ENCODE results near the gene CMYA5. TPM values are rescaled to one million over a fixed set of nuclear protein-coding genes. Genes with fewer than 3 reads are reported as not detected.
"Not testable (repeated sequence)": the region's sequence is repeated elsewhere in the genome, so short reads cannot be mapped to it uniquely, and the experiment has no call there.

The CMYA5 gene
- 0.02 and 0.16 TPM in 2 replicates for total RNA-seq (2014; rRNA removed; shearing (Covaris generic))

DNA sequence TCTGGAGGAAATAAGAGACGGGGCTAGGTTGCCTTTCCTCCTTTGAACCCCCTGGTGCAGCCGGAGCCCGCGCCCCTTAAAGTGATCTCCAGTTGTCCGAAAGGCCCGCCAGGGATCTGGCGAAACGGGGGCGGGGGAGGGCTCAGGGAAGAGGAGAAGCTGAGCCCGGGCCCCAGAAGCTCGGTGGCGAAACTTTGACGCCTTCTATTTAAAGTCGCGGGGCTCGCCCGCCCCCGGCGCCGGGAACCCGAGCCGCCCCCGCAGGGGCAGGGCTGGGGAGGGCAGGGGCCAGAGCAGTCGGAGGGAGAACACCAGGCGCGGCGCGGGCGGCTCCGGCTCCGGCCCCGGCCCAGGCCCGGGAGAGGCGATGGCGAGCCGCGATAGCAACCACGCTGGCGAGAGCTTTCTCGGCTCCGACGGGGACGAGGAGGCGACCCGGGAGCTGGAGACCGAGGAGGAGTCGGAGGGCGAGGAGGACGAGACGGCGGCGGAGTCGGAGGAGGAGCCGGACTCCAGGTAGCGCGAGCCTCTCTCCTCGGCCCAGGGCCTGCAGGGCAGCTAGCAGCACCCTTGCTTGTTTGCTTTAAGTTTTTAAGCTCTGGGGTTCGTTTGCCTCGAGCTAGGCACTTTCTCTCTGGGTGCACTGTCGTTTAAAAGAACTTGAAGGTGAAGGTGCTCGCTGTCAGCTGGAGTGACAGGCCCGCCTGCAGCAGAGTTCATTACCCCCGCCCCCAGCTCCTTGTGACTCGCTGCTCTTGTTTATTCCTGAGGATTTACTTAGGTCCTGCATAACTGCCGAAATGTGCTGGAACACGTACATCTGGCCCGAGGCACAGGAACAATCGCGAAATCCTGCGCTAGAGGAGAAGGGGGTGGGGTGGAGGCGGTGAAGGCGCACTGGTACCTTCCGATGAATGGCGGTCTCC is at the start of gene CMYA5:
TSS of gene CMYA5 (plus strand) at position 296 of the 926 bp plus-strand sequence. CDS start at position 368, 72 bp downstream.
- no peak for DNase-seq (ENCODE audit: low spot score)

DNA sequence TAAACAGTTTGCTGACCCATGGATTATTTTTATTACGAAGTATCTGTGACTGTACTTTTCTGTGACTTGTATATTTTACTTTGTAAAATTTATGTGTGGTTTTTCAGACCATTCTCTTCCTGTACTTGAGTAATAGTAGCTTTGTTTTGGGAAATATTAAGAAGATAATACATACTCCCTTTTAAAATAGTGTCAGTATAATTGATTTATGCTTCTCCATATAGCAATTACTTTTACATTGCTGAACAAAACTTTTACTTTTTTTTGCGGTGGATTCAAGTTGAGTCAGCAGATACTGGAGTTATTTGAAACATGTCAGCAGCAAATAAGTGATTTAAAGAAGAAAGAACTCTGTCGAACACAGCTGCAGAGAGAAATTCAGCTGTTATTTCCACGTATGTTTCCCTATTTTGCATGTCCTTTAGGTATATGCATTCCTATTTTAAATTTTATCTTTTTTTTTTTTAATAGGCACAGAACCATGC is 49.0 kb upstream of the CMYA5 start:
- DNase-seq (ENCODE audit: low spot score): no peak

DNA sequence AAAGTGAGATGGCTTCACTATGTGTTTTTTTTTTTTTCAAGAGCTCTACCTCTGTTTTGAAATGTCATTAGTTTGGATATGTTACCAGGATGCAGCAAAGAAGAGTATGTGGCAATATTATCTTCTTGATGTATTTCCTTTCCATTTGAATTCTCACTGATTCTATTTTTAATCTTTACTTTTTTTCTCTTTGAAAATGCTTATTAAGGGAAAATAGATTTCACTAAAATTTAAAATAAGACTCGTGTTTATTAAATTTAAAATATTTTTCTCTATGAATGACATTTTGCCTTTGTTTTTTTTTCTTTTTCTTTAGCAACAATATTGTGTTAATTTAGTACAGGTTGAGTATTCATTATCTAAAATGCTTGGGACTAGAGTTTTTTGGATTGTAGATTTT is 48.2 kb upstream of the CMYA5 start:
- DNase-seq (ENCODE audit: low spot score): no peak

- no peak for DNase-seq (ENCODE audit: low spot score)
Measured at GRCh38 chr5:79642210-79642609, 47.4 kb upstream of the CMYA5 start.

DNA sequence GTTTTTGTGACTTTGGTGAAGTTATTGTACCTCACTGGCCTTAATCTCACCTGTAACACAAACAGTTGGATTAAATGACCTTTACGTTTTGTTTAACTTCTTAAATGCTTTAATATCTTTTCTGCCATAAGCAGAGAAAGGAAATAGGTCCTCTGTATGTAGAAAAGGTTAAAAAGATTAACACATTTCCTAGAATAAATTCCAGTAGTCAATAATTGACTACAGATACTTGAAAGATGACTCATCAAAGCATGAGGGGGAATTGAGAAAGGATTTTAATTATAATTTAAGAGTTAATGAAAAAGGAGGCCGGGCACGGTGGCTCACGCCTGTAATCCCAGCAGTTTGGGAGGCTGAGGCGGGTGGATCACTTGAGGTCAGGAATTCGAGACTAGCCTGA is 35.8 kb upstream of the CMYA5 start:
- no peak for DNase-seq (ENCODE audit: low spot score)

GRCh38 chr5:79663212-79663611 is 26.4 kb upstream of the CMYA5 start:
- DNase-seq (ENCODE audit: low spot score): no peak

GRCh38 chr5:79666758-79667157 is 22.9 kb upstream of the CMYA5 start:
- DNase-seq (ENCODE audit: low spot score): no peak

GRCh38 chr5:79672392-79672791 is 17.2 kb upstream of the CMYA5 start:
- DNase-seq (ENCODE audit: low spot score): no peak

DNA sequence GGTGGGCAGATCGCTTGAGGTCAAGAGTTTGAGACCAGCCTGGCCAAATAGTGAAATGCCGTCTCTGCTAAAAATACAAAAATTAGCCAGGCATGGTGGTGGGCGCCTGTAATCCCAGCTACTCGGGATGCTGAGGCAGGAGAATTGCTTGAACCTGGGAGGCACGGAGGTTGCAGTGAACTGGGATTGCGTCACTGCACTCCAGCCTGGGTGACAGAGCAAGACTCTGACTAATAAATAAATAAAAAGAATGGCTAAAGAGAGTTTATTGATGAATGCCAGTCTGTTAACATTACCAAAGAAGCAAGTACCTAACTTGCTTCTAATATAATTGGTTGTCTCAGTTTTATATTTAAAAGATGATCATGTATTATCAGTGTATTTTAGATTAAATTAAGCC is 13.3 kb upstream of the CMYA5 start:
- not testable (repeated sequence) for DNase-seq (ENCODE audit: low spot score)

DNA sequence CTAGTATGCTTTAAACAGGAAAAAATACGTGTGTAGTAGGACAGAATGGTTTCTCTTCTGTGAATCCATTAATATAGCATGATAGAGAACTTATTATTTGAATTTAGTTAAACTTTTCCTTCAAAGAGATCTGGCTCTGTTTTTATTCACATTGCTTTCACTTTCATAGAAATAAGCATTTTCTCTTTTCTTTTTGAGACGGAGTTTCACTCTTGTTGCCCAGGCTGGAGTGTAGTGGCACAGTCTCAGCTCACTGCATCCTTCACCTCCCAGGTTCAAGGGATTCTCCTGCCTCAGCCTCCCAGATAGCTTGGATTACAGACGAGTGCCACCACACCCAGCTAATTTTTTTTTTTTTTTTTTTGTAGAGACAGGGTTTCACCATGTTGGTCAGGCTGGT is 7.5 kb upstream of the CMYA5 start:
- DNase-seq (ENCODE audit: low spot score): not testable (repeated sequence)

DNA sequence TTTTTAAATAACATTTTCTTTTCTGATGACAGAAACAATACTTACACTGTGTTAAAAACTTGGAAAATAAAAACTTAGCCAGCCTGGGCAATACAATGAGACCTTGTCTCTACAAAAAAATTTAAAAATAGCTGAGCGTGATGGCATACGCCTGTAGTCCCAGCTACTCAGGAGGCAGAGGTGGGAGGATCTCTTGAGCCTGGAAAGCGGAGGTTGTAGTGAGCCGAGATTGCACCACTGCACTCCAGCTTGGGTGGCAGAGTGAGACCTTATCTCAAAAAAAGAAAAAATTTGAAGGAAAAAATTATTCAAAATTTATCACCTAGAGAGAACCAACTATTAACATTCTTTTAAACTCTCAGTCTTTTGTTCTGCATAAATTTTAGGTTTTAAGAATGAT is 4.9 kb upstream of the CMYA5 start:
- no peak for DNase-seq (ENCODE audit: low spot score)

- DNase-seq (ENCODE audit: low spot score): no peak
Measured at GRCh38 chr5:79685627-79686026, 4.0 kb upstream of the CMYA5 start.

- no peak for DNase-seq (ENCODE audit: low spot score)
Measured at GRCh38 chr5:79686799-79687198, 2.8 kb upstream of the CMYA5 start.

- no peak for DNase-seq (ENCODE audit: low spot score)
Measured at GRCh38 chr5:79687889-79688288, 1.7 kb upstream of the CMYA5 start.

GRCh38 chr5:79691007-79691406 is 1.4 kb downstream of the CMYA5 start:
- DNase-seq (ENCODE audit: low spot score): no peak

- no peak for DNase-seq (ENCODE audit: low spot score)
Measured at GRCh38 chr5:79692596-79692995, 3.0 kb downstream of the CMYA5 start.

DNA sequence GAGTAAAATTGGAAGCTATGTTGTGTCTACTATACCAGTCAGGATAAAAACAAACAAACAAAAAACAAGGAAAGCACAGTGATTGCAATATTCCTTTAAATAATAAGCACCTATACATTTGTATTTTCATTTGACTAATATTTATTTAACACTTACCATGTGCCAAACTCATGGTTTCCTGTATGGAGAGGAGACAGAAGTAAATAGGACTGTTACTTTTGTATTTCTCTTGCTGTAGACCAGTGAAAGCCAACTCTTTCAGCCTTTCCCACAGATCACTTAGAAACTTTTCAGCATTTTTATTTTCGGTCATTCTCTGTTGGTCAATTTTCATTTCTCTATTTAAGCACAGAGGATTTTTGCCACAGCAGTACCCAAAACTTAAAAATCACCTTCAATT is 4.5 kb downstream of the CMYA5 start:
- DNase-seq (ENCODE audit: low spot score): no peak

GRCh38 chr5:79694652-79695051 is 5.0 kb downstream of the CMYA5 start:
- no peak for DNase-seq (ENCODE audit: low spot score)

GRCh38 chr5:79695526-79695925 is 5.9 kb downstream of the CMYA5 start:
- DNase-seq (ENCODE audit: low spot score): no peak

GRCh38 chr5:79697222-79698170 is 7.9 kb downstream of the CMYA5 start:
- DNase-seq (ENCODE audit: low spot score): no peak

GRCh38 chr5:79699763-79700400 is 10.2 kb downstream of the CMYA5 start:
- no peak for DNase-seq (ENCODE audit: low spot score)

Data from A172 (cell line).